Gastrocnemius medialis (tissue), 4 donors: Measurements from ENCODE around the gene WNT3. TPM values are rescaled to one million over a fixed set of nuclear protein-coding genes. Genes with fewer than 3 reads are reported as not detected.
A peak's percentile ranks its signal among the peaks of the same experiment; 100 is the strongest.

ENCODE experiments used
- ATAC-seq, 2 donors: fragments of 150-250 bp; one replicate each; pipeline ENCODE4 v1.9.1; 2016
- DNase-seq, 2 donors: peaks; one replicate each; pipeline ENCODE4 v3.0.0-alpha.2; 2019
- H3K27ac ChIP-seq, 4 donors: fragments of 200-600 bp; sonication (generic); 1 replicate in 1 of 4; 2 replicates in 3 of 4; pipeline ENCODE4 v1.5.1; 2016 to 2018; ENCODE audit warnings: mild to moderate bottlenecking in 2 of 4, moderate library complexity in 1 of 4
- H3K27me3 ChIP-seq, 3 donors: fragments of 200-600 bp; sonication (generic) in 2 of 3; 1 replicate in 1 of 3; 2 replicates in 2 of 3; pipeline versions ENCODE4 v1.5.1 to v1.6.0; 2016 to 2019; ENCODE audit warnings: mild to moderate bottlenecking in 1 of 3, moderate library complexity in 1 of 3
- H3K36me3 ChIP-seq, 2 donors: fragments of 200-600 bp; sonication (generic) in 1 of 2; one replicate each; pipeline ENCODE4 v1.5.1; 2017 to 2018
- H3K4me1 ChIP-seq, 2 donors: fragments of 200-600 bp; sonication (generic) in 1 of 2; one replicate each; pipeline ENCODE4 v1.5.1; 2016 to 2017; ENCODE audit warnings: mild to moderate bottlenecking in 2 of 2
- H3K4me3 ChIP-seq, 4 donors: fragments of 200-600 bp; sonication (generic) in 3 of 4; 1 replicate in 1 of 4; 2 replicates in 3 of 4; pipeline ENCODE4 v1.5.1; 2016 to 2019; ENCODE audit warnings: mild to moderate bottlenecking in 2 of 4
- H3K9me3 ChIP-seq, 3 donors: fragments of 200-600 bp; sonication (generic) in 2 of 3; 1 replicate in 1 of 3; 2 replicates in 2 of 3; pipeline ENCODE4 v1.5.1; 2016 to 2019
- POLR2A ChIP-seq, 2 donors: fragments of 450-650 bp; IDR thresholded peaks; one replicate each; pipeline ENCODE4 v1.6.1; 2017; ENCODE audit warnings: antibody characterized with exemption in 2 of 2, mild to moderate bottlenecking in 2 of 2, moderate library complexity in 2 of 2
- in situ Hi-C, 4 donors: fragments of 200-750 bp; cut with MboI; loops; one replicate each; pipeline versions ENCODE4 v1.15.0 to v1.8.0; 2017; ENCODE audit warnings: low sequenced_read_pairs in 4 of 4
- intact Hi-C: fragments of 100-400 bp; cut with DNase I; formaldehyde crosslinking; loops from one replicate; pipeline ENCODE4 v1.15.1; 2023; ENCODE audit warnings: low total_unique reads
- total RNA-seq, 4 donors: library from RNA; depleted of rRNA; stranded (reverse); fragments of >200 nt; gene quantifications; one replicate each; pipeline versions ENCODE4 v1.1.0 to v1.2.3, GENCODE V29; 2016
- TF ChIP-seq, protein P1 (sequence below), 5 experiments: fragments of 450-650 bp in 3 of 5; fragments of 200-600 bp in 2 of 5; sonication (generic) in 2 of 5; IDR thresholded peaks in 4 of 5; conservative IDR thresholded peaks in 1 of 5; 1 replicate in 4 of 5; 2 replicates in 1 of 5; pipeline ENCODE4 v1.5.1; 2016 to 2019; ENCODE audit warnings: antibody characterized with exemption in 5 of 5, mild to moderate bottlenecking in 3 of 5, moderate library complexity in 3 of 5

Gene WNT3, protein sequence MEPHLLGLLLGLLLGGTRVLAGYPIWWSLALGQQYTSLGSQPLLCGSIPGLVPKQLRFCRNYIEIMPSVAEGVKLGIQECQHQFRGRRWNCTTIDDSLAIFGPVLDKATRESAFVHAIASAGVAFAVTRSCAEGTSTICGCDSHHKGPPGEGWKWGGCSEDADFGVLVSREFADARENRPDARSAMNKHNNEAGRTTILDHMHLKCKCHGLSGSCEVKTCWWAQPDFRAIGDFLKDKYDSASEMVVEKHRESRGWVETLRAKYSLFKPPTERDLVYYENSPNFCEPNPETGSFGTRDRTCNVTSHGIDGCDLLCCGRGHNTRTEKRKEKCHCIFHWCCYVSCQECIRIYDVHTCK
- under 1 TPM in 1 of 4 donors, not detected in 3; 0.19 TPM for total RNA-seq

DNA sequence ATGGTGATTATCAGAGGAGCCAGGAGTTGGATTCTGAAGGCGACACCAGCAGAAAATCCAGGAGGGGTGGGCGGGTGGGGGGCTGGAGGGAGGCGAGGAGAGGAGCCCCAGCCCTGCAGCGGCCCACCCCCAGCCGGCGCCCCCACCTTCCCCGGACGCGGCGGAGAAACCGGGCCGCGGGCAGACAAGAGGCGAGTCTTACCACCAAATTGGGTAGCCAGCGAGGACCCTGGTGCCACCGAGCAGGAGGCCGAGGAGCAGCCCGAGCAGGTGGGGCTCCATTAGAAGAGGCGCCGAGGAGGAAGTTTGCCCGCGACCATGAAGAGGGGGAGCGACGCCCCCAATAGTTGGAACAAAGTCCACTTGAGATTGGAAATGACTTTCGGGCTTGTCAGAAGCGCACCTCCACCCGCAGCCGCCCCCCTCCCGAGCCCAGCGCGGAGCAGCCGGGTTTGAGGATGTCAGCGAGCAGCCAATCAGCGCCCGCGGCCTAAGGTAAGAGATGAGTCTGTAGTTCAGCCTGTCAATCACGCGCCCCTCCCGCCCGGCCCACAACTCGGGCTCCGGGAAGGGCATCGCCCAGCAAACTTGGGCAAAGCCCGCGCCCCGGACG lies at the start of gene WNT3:
WNT3 (minus strand) TSS at position 377 of the 613 bp plus-strand sequence; CDS start at position 282, 95 bp downstream.
- Histone ChIP-seq H3K36me3 (no peaks in the 10 kb centered on the region), H3K9me3 (no peaks in the 10 kb centered on the region), H3K27ac (no peak within 1 kb of the TSS), H3K4me1 (peaks cover 8 to 18% of the 10 kb centered on the region in 2 donors), H3K27me3 (peaks cover 69 to 77% (median 73%) of the 10 kb centered on the region in 3 donors), H3K4me3 (peak within 1 kb of the TSS; percentile 32 to 65 (median 46))
- intact Hi-C loops (no loop called here), in situ Hi-C loops (no loop called here)
- TF ChIP-seq, protein P1, sequence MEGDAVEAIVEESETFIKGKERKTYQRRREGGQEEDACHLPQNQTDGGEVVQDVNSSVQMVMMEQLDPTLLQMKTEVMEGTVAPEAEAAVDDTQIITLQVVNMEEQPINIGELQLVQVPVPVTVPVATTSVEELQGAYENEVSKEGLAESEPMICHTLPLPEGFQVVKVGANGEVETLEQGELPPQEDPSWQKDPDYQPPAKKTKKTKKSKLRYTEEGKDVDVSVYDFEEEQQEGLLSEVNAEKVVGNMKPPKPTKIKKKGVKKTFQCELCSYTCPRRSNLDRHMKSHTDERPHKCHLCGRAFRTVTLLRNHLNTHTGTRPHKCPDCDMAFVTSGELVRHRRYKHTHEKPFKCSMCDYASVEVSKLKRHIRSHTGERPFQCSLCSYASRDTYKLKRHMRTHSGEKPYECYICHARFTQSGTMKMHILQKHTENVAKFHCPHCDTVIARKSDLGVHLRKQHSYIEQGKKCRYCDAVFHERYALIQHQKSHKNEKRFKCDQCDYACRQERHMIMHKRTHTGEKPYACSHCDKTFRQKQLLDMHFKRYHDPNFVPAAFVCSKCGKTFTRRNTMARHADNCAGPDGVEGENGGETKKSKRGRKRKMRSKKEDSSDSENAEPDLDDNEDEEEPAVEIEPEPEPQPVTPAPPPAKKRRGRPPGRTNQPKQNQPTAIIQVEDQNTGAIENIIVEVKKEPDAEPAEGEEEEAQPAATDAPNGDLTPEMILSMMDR (IDR thresholded peaks at IDR 0.05 in 4 of 5, conservative IDR thresholded peaks at IDR 0.05 in 1 of 5), result no peak
- no peak for TF ChIP-seq POLR2A (IDR thresholded peaks at IDR 0.05)
- ATAC-seq, result no peak
- DNase-seq, result no peak

GRCh38 chr17:46866747-46867146 lies 48.3 kb upstream of the WNT3 start:
- TF ChIP-seq POLR2A (IDR thresholded peaks at IDR 0.05), result no peak
- TF ChIP-seq, protein P1 (IDR thresholded peaks at IDR 0.05 in 4 of 5, conservative IDR thresholded peaks at IDR 0.05 in 1 of 5), result no peak
- Histone ChIP-seq H3K27me3 (peaks cover 0 to 3% (median 2%) of the 10 kb centered on the region in 3 donors), H3K4me1 (no peaks in the 10 kb centered on the region), H3K36me3 (no peaks in the 10 kb centered on the region), H3K4me3 (no peak overlapping the region), H3K9me3 (no peaks in the 10 kb centered on the region), H3K27ac (no peak overlapping the region)
- in situ Hi-C loops (no loop called here), intact Hi-C loops (no loop called here)
- no peak for DNase-seq
- ATAC-seq, result no peak

DNA sequence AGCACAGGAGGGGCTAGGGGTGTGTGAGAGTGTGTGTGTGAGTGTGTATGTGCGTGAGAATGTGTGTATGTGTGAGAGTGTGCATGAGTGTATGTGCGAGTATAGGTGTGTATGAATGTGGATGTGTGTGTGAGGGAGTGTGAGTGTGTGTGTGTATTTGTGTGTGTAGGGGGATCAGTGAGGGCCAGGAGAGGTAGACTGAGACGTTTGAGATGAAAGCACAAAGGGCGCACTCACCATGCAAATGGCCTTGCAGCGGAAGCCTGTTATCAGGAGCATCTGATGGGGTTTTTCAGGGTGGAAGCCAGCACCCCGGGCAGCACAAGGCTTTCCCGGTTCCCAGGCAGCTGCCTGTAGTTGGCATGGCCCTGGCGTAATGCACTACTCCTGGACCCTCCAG lies 47.8 kb upstream of the WNT3 start:
- no peaks in the 10 kb centered on the region for H3K4me1 ChIP-seq
- no peak for ATAC-seq
- no peak for DNase-seq
- intact Hi-C loops, result no loop called here
- in situ Hi-C loops, result no loop called here
- no peak overlapping the region for H3K4me3 ChIP-seq
- TF ChIP-seq, protein P1 (IDR thresholded peaks at IDR 0.05 in 4 of 5, conservative IDR thresholded peaks at IDR 0.05 in 1 of 5), result no peak
- TF ChIP-seq POLR2A (IDR thresholded peaks at IDR 0.05), result no peak
- no peaks in the 10 kb centered on the region for H3K36me3 ChIP-seq
- no peaks in the 10 kb centered on the region for H3K9me3 ChIP-seq
- no peak overlapping the region for H3K27ac ChIP-seq
- H3K27me3 ChIP-seq, result peaks cover 0 to 3% (median 2%) of the 10 kb centered on the region in 3 donors

- no peak overlapping the region for H3K4me3 ChIP-seq
- peaks cover 0 to 3% (median 2%) of the 10 kb centered on the region in 3 donors for H3K27me3 ChIP-seq
- no peaks in the 10 kb centered on the region for H3K4me1 ChIP-seq
- H3K9me3 ChIP-seq, result no peaks in the 10 kb centered on the region
- H3K36me3 ChIP-seq, result no peaks in the 10 kb centered on the region
- H3K27ac ChIP-seq, result no peak overlapping the region
- no peak for TF ChIP-seq POLR2A (IDR thresholded peaks at IDR 0.05)
- TF ChIP-seq, protein P1 (IDR thresholded peaks at IDR 0.05 in 4 of 5, conservative IDR thresholded peaks at IDR 0.05 in 1 of 5), result no peak
- DNase-seq (no peak), ATAC-seq (no peak)
- intact Hi-C loops, result no loop called here
- in situ Hi-C loops, result no loop called here
Observed at GRCh38 chr17:46865100-46865499, 46.6 kb upstream of the WNT3 start.
